Karpas-422 (cell line): ENCODE data around the gene F2RL3. TPM values are rescaled to one million over a fixed set of nuclear protein-coding genes. Genes with fewer than 3 reads are reported as not detected.
"Not testable (repeated sequence)": the region's sequence is repeated elsewhere in the genome, so short reads cannot be mapped to it uniquely, and the experiment has no call there.

Experiments
- DNase-seq: peaks from one replicate; pipeline ENCODE4 v3.0.0-alpha.2; 2015
- H2AFZ ChIP-seq: fragments of 200-600 bp; sonication (generic); 2 replicates; pipeline ENCODE4 v1.6.1; 2014; ENCODE audit warnings: antibody characterized with exemption, low read length, mixed read lengths
- H3K27ac ChIP-seq: fragments of 200-600 bp; sonication (generic); 2 replicates; pipeline ENCODE4 v1.5.1; 2014; ENCODE audit warnings: mild to moderate bottlenecking, low read length, moderate library complexity
- H3K27me3 ChIP-seq: fragments of 200-600 bp; sonication (generic); 2 replicates; pipeline ENCODE4 v1.6.1; 2014; ENCODE audit warnings: low read length, mixed read lengths
- H3K36me3 ChIP-seq: fragments of 200-600 bp; sonication (generic); 2 replicates; pipeline ENCODE4 v1.6.1; 2014; ENCODE audit warnings: low read length, mixed read lengths; ENCODE audit not compliant: insufficient read depth
- H3K4me1 ChIP-seq: fragments of 200-600 bp; sonication (generic); 2 replicates; pipeline ENCODE4 v1.6.1; 2014; ENCODE audit warnings: mild to moderate bottlenecking, low read length, mixed read lengths
- H3K4me2 ChIP-seq: fragments of 200-600 bp; sonication (generic); 2 replicates; pipeline ENCODE4 v1.6.1; 2014; ENCODE audit warnings: low read length, low read depth, mild to moderate bottlenecking; ENCODE audit not compliant: poor library complexity, severe bottlenecking
- H3K4me3 ChIP-seq: fragments of 200-600 bp; sonication (generic); 2 replicates; pipeline ENCODE4 v1.5.1; 2014; ENCODE audit warnings: mild to moderate bottlenecking, antibody characterized with exemption, low read length, mixed read lengths
- H3K79me2 ChIP-seq: fragments of 200-600 bp; sonication (generic); 2 replicates; pipeline ENCODE4 v1.6.1; 2014; ENCODE audit warnings: mild to moderate bottlenecking, low read length, mixed read lengths
- H3K9ac ChIP-seq: fragments of 200-600 bp; sonication (generic); 2 replicates; pipeline ENCODE4 v1.6.0; 2014; ENCODE audit warnings: low read length
- H3K9me2 ChIP-seq: fragments of 200-600 bp; sonication (generic), shearing (Covaris generic); replicated peaks from 2 replicates; pipeline ENCODE4 v1.6.0; 2014; ENCODE audit warnings: mild to moderate bottlenecking, low read length, moderate library complexity; ENCODE audit not compliant: insufficient read depth
- H3K9me3 ChIP-seq: fragments of 300-700, 200-600 bp; sonication (generic); 2 replicates; pipeline ENCODE4 v1.6.1; 2014; ENCODE audit warnings: low read length, mixed read lengths
- H4K20me1 ChIP-seq: fragments of 200-600 bp; sonication (generic); 2 replicates; pipeline ENCODE4 v1.6.1; 2014; ENCODE audit warnings: mild to moderate bottlenecking, antibody characterized with exemption, low read length, low read depth; ENCODE audit not compliant: insufficient read depth
- small RNA-seq: library from RNA; depleted of rRNA; stranded (forward); fragments of <200 nt; gene quantifications from one replicate; pipeline ENCODE3, GENCODE V24; 2014
- total RNA-seq: library from RNA; depleted of rRNA; stranded (reverse); fragments of >200 nt; shearing (Covaris generic); gene quantifications from 2 replicates; pipeline ENCODE4 v1.2.3, GENCODE V29; 2014; ENCODE audit warnings: low replicate concordance; rRNA removed

The F2RL3 gene
- total RNA-seq, 1 experiment from 2014 or later = not detected

GRCh38 chr19:16938211-16938610, 49.4 kb downstream of the F2RL3 start:
- peaks cover 10% of the 10 kb centered on the region; the same call in 1 of the 2 replicates for H3K9me3 ChIP-seq
- no peak overlapping the region for H3K9ac ChIP-seq
- no peaks in the 10 kb centered on the region for H4K20me1 ChIP-seq
- H2AFZ ChIP-seq = no peak overlapping the region
- H3K27ac ChIP-seq = no peak overlapping the region
- no peak overlapping the region for H3K4me2 ChIP-seq
- no peak overlapping the region for H3K4me3 ChIP-seq
- no peaks in the 10 kb centered on the region for H3K79me2 ChIP-seq
- no peaks in the 10 kb centered on the region for H3K9me2 ChIP-seq
- H3K27me3 ChIP-seq = no peaks in the 10 kb centered on the region; the same call in 1 of the 2 replicates
- H3K36me3 ChIP-seq = no peaks in the 10 kb centered on the region
- H3K4me1 ChIP-seq = no peaks in the 10 kb centered on the region
- DNase-seq = no peak

GRCh38 chr19:16940063-16940462, 51.3 kb downstream of the F2RL3 start:
- not testable (repeated sequence) for H3K79me2 ChIP-seq, DNase-seq

GRCh38 chr19:16940626-16941025, 51.8 kb downstream of the F2RL3 start:
- no peak for DNase-seq
- Histone ChIP-seq H3K79me2 (no peaks in the 10 kb centered on the region), H3K9ac (no peak overlapping the region), H3K4me2 (no peak overlapping the region), H3K9me3 (no peaks in the 10 kb centered on the region), H3K27me3 (no peaks in the 10 kb centered on the region), H3K4me3 (no peak overlapping the region), H3K4me1 (no peaks in the 10 kb centered on the region), H3K9me2 (no peaks in the 10 kb centered on the region), H2AFZ (no peak overlapping the region), H4K20me1 (no peaks in the 10 kb centered on the region), H3K27ac (no peak overlapping the region), H3K36me3 (no peaks in the 10 kb centered on the region)

More at GRCh38 chr19:16940063-16940462, 51.3 kb downstream of the F2RL3 start:
- not testable (repeated sequence) for H3K4me2 ChIP-seq, H3K9me2 ChIP-seq, H4K20me1 ChIP-seq, H3K36me3 ChIP-seq, H2AFZ ChIP-seq, H3K9ac ChIP-seq, H3K4me3 ChIP-seq, H3K9me3 ChIP-seq, H3K4me1 ChIP-seq, H3K27ac ChIP-seq, H3K27me3 ChIP-seq

Small RNA genes lying within 50 kb of the gene (small RNA-seq; reads per million reads assigned to genes)
- gene RN7SL823P (not detected), gene RN7SL835P (not detected)

Other genes starting within 250 kb of the F2RL3 start
- gene SMIM7, start 228.9 kb upstream of the F2RL3 start, total RNA-seq = 59.8 and 62.0 TPM in 2 replicates
- gene TMEM38A, start 227.9 kb upstream of the F2RL3 start, total RNA-seq = 12.9 and 21.2 TPM in 2 replicates
- not detected in 2 replicates for gene NWD1, start 169.2 kb upstream of the F2RL3 start, total RNA-seq
- 19.4 and 29.2 TPM in 2 replicates for gene SIN3B, start 59.6 kb upstream of the F2RL3 start, total RNA-seq
- gene CPAMD8, start 137.8 kb downstream of the F2RL3 start, total RNA-seq = not detected in 2 replicates
- 17.6 and 20.4 TPM in 2 replicates for gene HAUS8, start 186.5 kb downstream of the F2RL3 start, total RNA-seq
- 80.1 and 114 TPM in 2 replicates for gene MYO9B, start 186.8 kb downstream of the F2RL3 start, total RNA-seq